GM23248 (cell line): ENCODE measurements around the gene SHMT2. TPM values are rescaled to one million over a fixed set of nuclear protein-coding genes. Genes with fewer than 3 reads are reported as not detected.

ENCODE experiments used
- DNase-seq: peaks from one replicate; pipeline ENCODE4 v3.0.0-alpha.2; 2015
- H2AFZ ChIP-seq: fragments of 200-600 bp; sonication (generic); 2 replicates; pipeline ENCODE4 v1.6.1; 2016; ENCODE audit warnings: antibody characterized with exemption
- H3F3A ChIP-seq: fragments of 200-600 bp; sonication (generic); 2 replicates; pipeline ENCODE4 v1.6.1; 2016; ENCODE audit warnings: mild to moderate bottlenecking, antibody characterized with exemption, mixed run types; ENCODE audit not compliant: insufficient read depth
- H3K27ac ChIP-seq: fragments of 200-600 bp; sonication (generic); 2 replicates; pipeline ENCODE4 v1.5.1; 2016; ENCODE audit warnings: mild to moderate bottlenecking
- H3K27me3 ChIP-seq: fragments of 200-600 bp; sonication (generic); replicated peaks from 2 replicates; pipeline ENCODE4 v1.6.1; 2016; ENCODE audit warnings: mild to moderate bottlenecking; ENCODE audit not compliant: insufficient read depth
- H3K36me3 ChIP-seq: fragments of 200-600 bp; sonication (generic); 2 replicates; pipeline ENCODE4 v1.6.1; 2016; ENCODE audit warnings: low read depth, mild to moderate bottlenecking
- H3K4me1 ChIP-seq: fragments of 200-600 bp; sonication (generic); 2 replicates; pipeline ENCODE4 v1.6.1; 2016; ENCODE audit warnings: mild to moderate bottlenecking; ENCODE audit not compliant: insufficient read depth
- H3K4me2 ChIP-seq: fragments of 200-600 bp; sonication (generic); one replicate; pipeline ENCODE4 v1.6.1; 2016; ENCODE audit warnings: mild to moderate bottlenecking; ENCODE audit not compliant: unreplicated experiment
- H3K4me3 ChIP-seq: fragments of 200-600 bp; sonication (generic); 2 replicates; pipeline ENCODE4 v1.5.1; 2016; ENCODE audit warnings: mild to moderate bottlenecking
- H3K79me2 ChIP-seq: fragments of 200-600 bp; sonication (generic); 2 replicates; pipeline ENCODE4 v1.6.1; 2016; ENCODE audit warnings: mild to moderate bottlenecking; ENCODE audit not compliant: insufficient read depth
- H3K9ac ChIP-seq: fragments of 200-600 bp; sonication (generic); 2 replicates; pipeline ENCODE4 v1.6.1; 2016; ENCODE audit warnings: mild to moderate bottlenecking
- H3K9me2 ChIP-seq: fragments of 200-600 bp; sonication (generic); 2 replicates; pipeline ENCODE4 v1.6.1; 2016; ENCODE audit warnings: mixed run types, mild to moderate bottlenecking, moderate library complexity; ENCODE audit not compliant: insufficient read depth
- H3K9me3 ChIP-seq: fragments of 200-600 bp; sonication (generic); one replicate; pipeline ENCODE4 v1.6.1; 2017; ENCODE audit warnings: low read depth
- H4K20me1 ChIP-seq: fragments of 200-600 bp; sonication (generic); 2 replicates; pipeline ENCODE4 v1.6.0; 2016; ENCODE audit not compliant: insufficient read depth
- EZH2 ChIP-seq: fragments of 200-600 bp; sonication (generic); IDR thresholded peaks from 2 replicates; pipeline ENCODE4 v1.6.1; 2018; ENCODE audit warnings: antibody characterized with exemption, mild to moderate bottlenecking; ENCODE audit not compliant: insufficient read depth, poor library complexity, severe bottlenecking
- EZH2phosphoT487 ChIP-seq: fragments of 200-600 bp; sonication (generic); IDR thresholded peaks from 2 replicates; pipeline ENCODE4 v1.6.1; 2018; ENCODE audit warnings: antibody characterized with exemption, moderate library complexity, mild to moderate bottlenecking, low read depth; ENCODE audit not compliant: insufficient read depth
- WGBS, 2 experiments: methylation state at CpG; one replicate each; pipeline ENCODE4 v1.1.6; 2015 to 2017; ENCODE audit warnings: low lambda C conversion rate in 2 of 2, low coverage in 1 of 2; ENCODE audit errors: missing lambda C conversion rate in 2 of 2; 5-methylcytosine and 5-hydroxymethylcytosine counted together
- in situ Hi-C: fragments of 300-500 bp; cut with MboI; formaldehyde crosslinking; loops from 2 replicates; pipeline ENCODE4 v1.15.0; 2020
- polyA plus RNA-seq: library from polyadenylated mRNA; unstranded; fragments of >200 nt; fragmentation: Nextera tagmentation; extraction: Ambion mirVana; gene quantifications from 2 replicates; pipeline ENCODE4 v1.2.1, GENCODE V29; 2016
- total RNA-seq: library from RNA; depleted of rRNA; stranded (reverse); fragments of >200 nt; shearing (Covaris generic); gene quantifications from 2 replicates; pipeline ENCODE4 v1.2.3, GENCODE V29; 2014

The SHMT2 gene
- total and polyA plus RNA-seq, 2 experiments from 2014 or later = 184 to 341 TPM

GRCh38 chr12:57227315-57228115 is 2.0 kb upstream of the SHMT2 start:
- Histone ChIP-seq H3K4me1 (peaks cover 17% of the 10 kb centered on the region), H3K27me3 (no peaks in the 10 kb centered on the region), H3K36me3 (peaks cover 9% of the 10 kb centered on the region), H3K9me3 (no peaks in the 10 kb centered on the region), H3K4me3 (no peak overlapping the region), H3K79me2 (peaks cover 35% of the 10 kb centered on the region), H3K4me2 (no peak overlapping the region), H3K27ac (no peak overlapping the region), H2AFZ (no peak overlapping the region), H3F3A (peaks cover 7% of the 10 kb centered on the region), H3K9me2 (no peaks in the 10 kb centered on the region), H3K9ac (no peak overlapping the region), H4K20me1 (no peaks in the 10 kb centered on the region)
- WGBS, 2 experiments = 78 to 89% methylated on average over 7 to 8 of the region's 8 CpGs
- in situ Hi-C loops = no loop called here
- peak; percentile 56 for DNase-seq
- no peak for TF ChIP-seq EZH2
- TF ChIP-seq EZH2phosphoT487 = no peak

DNA sequence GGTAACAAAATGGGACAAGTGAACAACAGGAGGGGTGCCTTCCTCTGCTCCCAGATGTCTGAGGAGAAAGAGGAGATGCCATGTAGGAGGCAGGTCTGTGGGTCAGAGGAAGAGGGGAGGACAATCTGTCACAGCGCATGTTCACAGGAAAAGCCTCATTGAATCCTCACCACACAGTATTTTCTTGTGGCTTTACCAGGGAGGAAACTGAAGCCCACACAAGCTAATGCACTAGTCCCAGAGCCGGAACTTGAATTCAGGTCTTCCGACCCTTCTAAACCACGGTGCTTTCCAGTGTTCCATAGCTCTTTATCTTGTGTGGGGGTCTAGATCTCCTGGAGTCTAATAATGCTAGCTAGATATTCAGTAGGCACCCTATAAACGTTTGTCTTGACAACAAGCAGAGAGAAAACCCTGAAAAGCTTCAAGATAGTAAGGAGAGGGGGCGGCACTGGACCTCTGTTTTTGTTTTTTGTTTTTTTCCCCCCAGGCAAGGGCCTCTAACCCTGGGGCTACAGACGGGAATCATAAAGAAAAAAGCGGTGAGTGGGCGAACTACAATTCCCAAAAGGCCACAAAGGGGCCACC is 371 bp upstream of the SHMT2 start:
- TF ChIP-seq EZH2 (no peak), EZH2phosphoT487 (no peak)

DNA sequence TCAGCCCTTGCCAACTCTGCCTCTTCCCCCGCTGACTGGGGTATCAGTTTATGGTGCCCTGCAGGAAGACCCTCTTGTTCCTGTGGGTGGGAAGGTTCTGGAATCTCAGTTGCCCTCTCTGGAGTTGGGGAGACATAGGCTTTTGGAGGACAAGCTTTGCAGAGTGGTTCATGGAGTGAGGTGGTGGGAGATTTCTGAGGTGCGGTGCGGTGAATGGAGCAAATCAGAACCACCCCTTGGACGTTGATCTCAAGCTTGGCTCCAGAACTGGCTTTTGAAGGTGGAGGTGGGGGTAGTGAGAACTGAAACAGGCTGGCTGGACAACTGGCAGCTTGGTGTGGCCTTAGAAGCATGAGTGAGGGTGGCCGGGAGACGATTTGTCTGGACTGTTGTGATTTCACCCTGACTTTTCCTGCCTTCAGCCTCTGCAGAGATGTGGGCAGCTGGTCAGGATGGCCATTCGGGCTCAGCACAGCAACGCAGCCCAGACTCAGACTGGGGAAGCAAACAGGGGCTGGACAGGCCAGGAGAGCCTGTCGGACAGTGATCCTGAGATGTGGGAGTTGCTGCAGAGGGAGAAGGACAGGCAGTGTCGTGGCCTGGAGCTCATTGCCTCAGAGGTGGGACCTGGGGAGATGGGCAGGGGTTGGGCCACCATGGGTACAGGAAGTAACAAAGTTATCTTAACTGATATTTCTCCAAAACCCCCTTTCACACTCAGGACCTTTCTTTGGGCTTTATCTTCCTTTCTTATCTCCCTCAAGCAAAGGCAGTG is 1.1 kb downstream of the SHMT2 start:
- Histone ChIP-seq H3K4me2 (peak overlapping the region; percentile 100), H3K36me3 (peaks cover 30% of the 10 kb centered on the region), H3K9ac (peak overlapping the region; percentile 99), H3K9me3 (no peaks in the 10 kb centered on the region), H2AFZ (no peak overlapping the region), H3K79me2 (peaks cover 42% of the 10 kb centered on the region), H3K9me2 (no peaks in the 10 kb centered on the region), H3K4me3 (peak overlapping the region; percentile 84), H3K27me3 (no peaks in the 10 kb centered on the region), H3F3A (peaks cover 30% of the 10 kb centered on the region), H3K27ac (peak overlapping the region; percentile 99), H3K4me1 (peaks cover 17% of the 10 kb centered on the region), H4K20me1 (no peaks in the 10 kb centered on the region)
- TF ChIP-seq EZH2 (no peak), EZH2phosphoT487 (no peak)
- in situ Hi-C loops = no loop called here
- WGBS, 2 experiments = 16 to 29% methylated on average over 9 to 10 of the region's 10 CpGs
- peak; percentile 52 for DNase-seq

More for the DNA sequence above, 371 bp upstream of the SHMT2 start:
- H3K9me3 ChIP-seq = no peaks in the 10 kb centered on the region
- DNase-seq = peak; percentile 51
- peak overlapping the region; percentile 81 for H2AFZ ChIP-seq
- H3K4me2 ChIP-seq = peak overlapping the region; percentile 100
- peak overlapping the region; percentile 99 for H3K27ac ChIP-seq
- H3K36me3 ChIP-seq = peaks cover 23% of the 10 kb centered on the region
- H3K27me3 ChIP-seq = no peaks in the 10 kb centered on the region
- peak overlapping the region; percentile 84 for H3K4me3 ChIP-seq
- peaks cover 42% of the 10 kb centered on the region for H3K79me2 ChIP-seq
- no peaks in the 10 kb centered on the region for H3K9me2 ChIP-seq
- peaks cover 22% of the 10 kb centered on the region for H3F3A ChIP-seq
- 9 to 13% methylated on average over 9 of the region's 9 CpGs for WGBS, 2 experiments
- no peaks in the 10 kb centered on the region for H4K20me1 ChIP-seq
- peak overlapping the region; percentile 99 for H3K9ac ChIP-seq
- in situ Hi-C loops = no loop called here
- peaks cover 17% of the 10 kb centered on the region for H3K4me1 ChIP-seq

DNA sequence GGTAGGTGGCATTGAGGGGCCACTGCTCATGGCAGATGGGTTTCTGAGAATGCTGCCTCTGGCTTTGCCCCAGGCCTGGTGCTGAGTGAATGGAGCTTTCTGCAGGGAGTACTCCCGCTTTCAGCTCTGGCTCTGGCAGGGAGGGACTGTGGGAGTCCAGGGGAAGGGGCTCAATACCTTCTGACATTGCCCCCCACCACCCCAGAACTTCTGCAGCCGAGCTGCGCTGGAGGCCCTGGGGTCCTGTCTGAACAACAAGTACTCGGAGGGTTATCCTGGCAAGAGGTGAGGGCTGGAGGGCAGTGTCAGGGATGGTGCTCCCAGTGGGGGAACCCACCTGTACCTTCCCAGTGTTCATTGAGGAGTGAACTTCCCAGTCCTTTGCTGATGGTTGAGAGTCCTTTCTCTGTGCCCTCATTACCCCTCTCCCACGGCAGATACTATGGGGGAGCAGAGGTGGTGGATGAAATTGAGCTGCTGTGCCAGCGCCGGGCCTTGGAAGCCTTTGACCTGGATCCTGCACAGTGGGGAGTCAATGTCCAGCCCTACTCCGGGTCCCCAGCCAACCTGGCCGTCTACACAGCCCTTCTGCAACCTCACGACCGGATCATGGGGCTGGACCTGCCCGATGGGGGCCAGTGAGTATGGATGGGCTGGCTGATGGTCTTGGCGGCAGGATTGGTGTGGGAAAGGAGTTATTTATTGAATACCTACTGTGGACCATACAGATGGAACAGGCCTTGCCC is 1.9 kb downstream of the SHMT2 start:
- Histone ChIP-seq H3K4me2 (peak overlapping the region; percentile 100), H3K36me3 (peaks cover 30% of the 10 kb centered on the region), H4K20me1 (no peaks in the 10 kb centered on the region), H3K27me3 (no peaks in the 10 kb centered on the region), H3K27ac (no peak overlapping the region), H3K9me3 (no peaks in the 10 kb centered on the region), H3K79me2 (peaks cover 42% of the 10 kb centered on the region), H2AFZ (no peak overlapping the region), H3K4me1 (peaks cover 17% of the 10 kb centered on the region), H3K9me2 (no peaks in the 10 kb centered on the region), H3K9ac (peak overlapping the region; percentile 99), H3K4me3 (peak overlapping the region; percentile 84), H3F3A (peaks cover 35% of the 10 kb centered on the region)
- 89 to 91% methylated on average over 13 of the region's 13 CpGs for WGBS, 2 experiments
- no peak for DNase-seq
- in situ Hi-C loops = no loop called here
- no peak for TF ChIP-seq EZH2
- no peak for TF ChIP-seq EZH2phosphoT487
